Activated CD8-positive, alpha-beta memory T cell treated with anti-CD3 and anti-CD28 coated beads, Interleukin-2, amount 50 U/mL, for 48 hours (primary cell): ENCODE data around the gene HDGFL1.

ENCODE experiments used
- DNase-seq: peaks from one replicate; pipeline ENCODE4 v3.0.0-alpha.2; 2020

Gene HDGFL1

DNA sequence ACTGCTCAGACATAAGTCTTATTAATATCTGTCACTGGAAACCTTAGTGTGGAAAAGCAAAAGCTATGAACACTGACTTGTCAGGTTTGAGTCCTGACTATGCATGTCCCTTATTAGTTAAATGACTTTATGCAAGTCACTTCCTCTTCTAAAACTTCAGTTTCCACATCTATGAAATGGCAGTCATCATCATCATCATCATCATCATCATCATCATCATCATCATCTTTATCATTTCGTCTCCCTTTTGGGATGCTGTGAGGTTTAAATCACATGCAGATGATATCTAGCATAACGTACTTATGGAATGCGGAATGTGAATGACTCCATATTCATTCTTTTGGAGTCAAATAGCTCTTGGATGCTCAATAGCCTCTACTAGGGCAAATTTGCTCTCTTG, 24.5 kb downstream of the HDGFL1 start:
- no peak for DNase-seq

DNA sequence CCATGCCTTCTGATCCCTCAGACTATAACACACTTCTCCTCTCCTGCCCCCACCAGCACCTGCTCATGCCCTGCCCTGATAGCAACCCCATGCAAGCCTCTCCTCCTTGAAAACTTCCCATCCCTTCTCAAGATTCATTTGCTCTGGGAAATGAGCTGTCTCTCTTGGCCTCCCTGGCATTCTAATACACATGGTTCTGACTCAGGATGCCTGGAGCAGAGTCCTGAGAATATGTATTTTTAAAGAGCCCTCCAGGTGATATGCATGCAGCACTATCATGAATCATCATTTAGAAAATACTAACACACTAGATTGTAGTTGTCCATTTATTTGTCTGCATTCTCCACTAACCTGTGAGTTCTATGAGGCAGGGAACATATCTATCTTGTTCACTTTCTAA, 26.6 kb downstream of the HDGFL1 start:
- no peak for DNase-seq

DNA sequence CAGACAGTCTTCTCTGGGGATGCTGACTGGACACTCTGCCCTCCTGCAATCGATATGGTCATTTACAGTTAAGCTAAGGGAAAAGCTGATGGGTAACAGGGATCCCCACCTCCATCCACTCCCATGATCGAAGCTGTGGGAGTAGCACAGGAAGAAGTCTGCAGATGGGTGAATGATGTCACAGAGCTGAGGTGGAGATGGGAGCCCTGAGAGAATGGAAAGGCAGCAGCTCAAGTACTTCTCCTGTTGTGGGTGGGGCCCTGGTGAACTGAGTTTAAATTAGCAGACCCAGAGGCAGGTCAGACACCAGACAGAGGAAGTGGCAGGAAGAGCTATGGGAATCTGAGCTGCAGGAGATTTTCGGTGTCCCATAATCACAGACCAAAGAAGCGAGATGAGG, 29.0 kb downstream of the HDGFL1 start:
- no peak for DNase-seq

DNA sequence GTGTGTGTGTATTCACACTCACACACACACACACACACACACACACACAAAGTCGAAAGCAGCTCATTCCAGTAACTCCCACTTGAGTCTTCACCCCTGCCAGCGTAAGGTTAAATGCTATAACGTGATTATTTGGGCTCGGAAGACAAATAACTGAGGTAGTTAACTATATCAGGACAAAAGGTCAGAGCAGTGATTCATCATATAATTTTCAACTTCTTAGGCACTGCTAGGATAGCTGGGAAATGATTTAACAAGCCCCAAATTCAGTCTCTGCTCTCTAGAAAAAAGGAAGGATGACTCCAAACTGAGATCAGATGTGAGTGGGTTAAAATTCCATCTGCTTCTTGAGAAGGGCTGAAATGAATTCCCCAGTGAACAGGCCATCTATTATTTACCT, 30.7 kb downstream of the HDGFL1 start:
- DNase-seq, result no peak

DNA sequence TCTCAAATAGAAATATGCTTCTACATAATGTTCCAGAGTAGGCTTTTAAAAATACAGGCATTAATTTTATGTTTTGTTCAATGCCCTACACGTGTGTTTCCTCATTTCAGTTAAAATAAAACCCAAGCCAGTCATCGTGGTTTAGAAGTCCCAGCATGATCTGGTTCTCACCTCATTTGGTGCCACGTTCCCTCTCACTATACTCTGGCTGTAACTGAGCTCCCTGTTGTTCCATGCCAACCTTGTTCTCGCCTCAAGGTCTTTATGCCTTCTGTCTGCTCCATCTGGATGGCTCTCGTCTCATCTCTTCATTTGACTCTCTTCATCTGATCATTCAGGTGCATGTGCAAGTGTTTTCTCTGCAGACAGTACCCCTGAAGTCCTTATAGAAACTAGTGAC, 32.6 kb downstream of the HDGFL1 start:
- DNase-seq, result no peak

DNA sequence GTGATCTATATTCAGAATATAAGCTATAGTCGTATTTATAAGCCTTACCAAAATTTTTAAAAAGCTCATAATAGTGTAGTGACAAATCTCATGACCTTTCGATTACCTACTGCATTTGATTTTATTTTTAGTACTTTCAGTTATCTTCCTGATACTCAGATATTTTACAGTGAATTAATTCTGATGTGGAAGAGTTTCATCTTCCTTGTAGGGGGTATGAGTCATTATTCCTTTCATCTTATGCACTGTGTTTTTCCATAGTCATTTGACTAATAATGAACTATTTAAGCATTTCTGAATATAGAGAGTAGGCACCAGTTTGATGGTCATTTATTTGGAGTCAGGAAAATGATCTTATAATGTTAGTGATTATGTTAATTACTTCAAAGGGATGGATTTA, 36.4 kb downstream of the HDGFL1 start:
- DNase-seq, result no peak

DNA sequence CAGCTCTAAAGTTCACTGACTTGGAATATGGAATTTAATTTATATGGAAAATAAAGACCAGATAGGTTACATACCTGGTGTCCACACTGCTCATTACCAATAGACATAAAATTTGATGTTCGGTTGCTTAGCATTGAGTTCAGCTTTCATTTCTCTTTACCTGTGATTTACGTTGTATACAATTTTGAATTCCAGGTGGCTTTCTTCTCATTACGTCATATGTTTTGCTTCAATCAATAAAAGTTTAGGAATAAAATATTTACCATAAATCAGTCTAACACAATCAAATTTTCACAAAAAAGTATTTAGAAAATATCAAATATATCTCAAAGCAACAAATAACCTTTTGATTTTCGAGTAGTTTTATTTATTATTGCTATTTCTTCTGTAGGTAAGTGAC, 40.8 kb downstream of the HDGFL1 start:
- DNase-seq, result no peak

DNA sequence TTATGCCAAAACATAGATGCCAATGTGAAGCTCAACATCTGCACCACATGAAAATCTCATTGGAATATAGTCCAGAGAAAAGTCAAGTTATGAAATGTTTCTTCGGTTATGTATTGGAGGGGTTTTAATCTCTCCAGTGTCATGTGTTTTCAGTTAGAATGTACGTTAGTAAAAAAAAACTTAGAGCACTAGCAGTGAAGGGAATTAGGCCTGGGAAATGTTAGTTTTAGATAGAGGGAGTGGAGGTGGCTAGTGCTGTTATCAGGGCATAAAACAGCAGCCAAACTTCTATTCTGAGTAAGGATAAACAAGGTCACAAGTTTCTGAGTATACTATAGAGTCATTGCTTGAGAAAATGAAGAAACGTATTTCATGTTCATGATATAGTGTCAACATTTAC, 42.9 kb downstream of the HDGFL1 start:
- no peak for DNase-seq

DNA sequence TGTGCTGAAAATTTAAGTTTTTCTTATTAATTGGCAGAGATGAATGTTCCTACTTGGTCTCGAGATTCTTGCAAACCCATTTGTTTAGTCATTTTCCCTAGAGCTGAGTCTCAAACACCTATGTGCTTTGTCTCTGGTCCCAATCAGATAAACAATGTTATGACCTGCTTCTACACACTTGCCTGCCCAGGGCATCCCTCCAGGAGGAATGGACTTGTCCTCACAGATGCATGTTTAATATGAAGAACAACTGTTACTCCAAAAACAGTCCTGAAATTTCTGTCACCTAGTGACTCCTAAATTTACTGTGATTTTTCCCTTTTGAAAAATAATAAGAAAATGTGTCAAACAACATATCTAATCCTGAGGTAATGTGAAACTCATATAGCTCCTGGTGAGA, 43.7 kb downstream of the HDGFL1 start:
- no peak for DNase-seq

DNA sequence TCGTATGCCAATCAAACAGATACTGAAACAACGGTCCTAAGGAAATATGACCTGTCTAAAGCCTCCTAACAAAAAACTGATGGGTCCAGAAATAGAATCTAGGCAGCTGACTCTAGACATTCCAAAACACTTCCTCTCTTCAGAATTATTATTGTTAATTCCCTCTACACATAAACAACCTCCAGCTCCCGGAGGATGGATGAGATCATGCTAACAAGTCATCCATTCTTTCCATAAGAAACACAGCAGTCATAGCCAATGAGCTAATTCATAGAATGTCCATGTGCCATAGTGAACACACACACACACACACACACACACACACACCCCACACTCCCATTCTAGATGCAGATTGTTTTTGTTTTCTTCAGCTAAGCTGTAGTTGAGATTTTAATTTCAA, 44.3 kb downstream of the HDGFL1 start:
- DNase-seq, result no peak

DNA sequence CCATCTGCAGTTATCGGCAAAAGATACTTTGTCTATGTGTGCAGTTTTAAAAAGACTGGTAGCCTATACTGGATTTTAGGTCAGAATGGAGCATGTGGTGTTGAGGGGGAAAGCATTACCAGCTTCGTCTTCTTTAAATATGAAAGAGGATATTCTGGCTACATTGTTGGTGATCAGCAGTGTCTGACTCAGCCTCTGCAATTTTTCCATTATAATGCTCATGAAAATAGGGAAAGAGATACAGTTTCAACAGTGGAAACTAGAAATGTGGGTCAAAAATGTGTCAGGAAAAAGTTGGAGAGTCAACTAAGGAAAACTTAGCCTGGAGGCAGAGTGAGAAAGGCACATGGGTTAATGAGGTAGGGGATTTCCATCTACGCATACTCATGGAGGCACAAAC, 45.2 kb downstream of the HDGFL1 start:
- DNase-seq, result no peak

DNA sequence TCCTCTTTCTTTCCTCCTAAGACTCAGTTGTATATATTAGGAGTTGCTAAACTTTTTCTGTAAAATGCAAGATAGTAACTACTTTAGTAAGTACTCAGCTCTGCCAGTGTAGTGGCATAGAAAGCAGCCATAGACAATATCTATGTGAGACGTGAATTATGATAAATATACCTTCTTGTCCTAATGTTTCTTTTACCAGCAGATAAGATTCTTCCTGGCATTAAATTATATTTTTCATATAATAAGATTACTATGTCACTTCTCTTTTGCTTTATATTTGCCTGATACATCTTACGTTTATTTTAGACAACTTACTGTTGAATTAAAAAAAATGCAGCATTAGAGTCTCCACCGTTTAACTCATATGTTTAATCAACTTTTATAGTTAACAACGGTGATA, 51.7 kb downstream of the HDGFL1 start:
- DNase-seq, result no peak
